Esophagus squamous epithelium (tissue), 5 donors: ENCODE data around the gene DCTN3. TPM values are rescaled to one million over a fixed set of nuclear protein-coding genes. Genes with fewer than 3 reads are reported as not detected.

Experiments
- DNase-seq: peaks from one replicate; lab custom pipeline; 2025; lab: John Stamatoyannopoulos, UW
- H3K27ac ChIP-seq, 4 donors: fragments of 200-600 bp; sonication (generic); one replicate each; pipeline ENCODE4 v1.5.1; 2016 to 2019; ENCODE audit warnings: mild to moderate bottlenecking in 1 of 4
- H3K27me3 ChIP-seq, 4 donors: fragments of 200-600 bp; sonication (generic); 1 replicate in 3 of 4; 2 replicates in 1 of 4; pipeline versions ENCODE4 v1.5.1 to v1.6.0; 2017 to 2021; ENCODE audit warnings: antibody characterized with exemption in 1 of 4
- H3K36me3 ChIP-seq, 3 donors: fragments of 200-600 bp; sonication (generic); one replicate each; pipeline ENCODE4 v1.5.1; 2016 to 2019
- H3K4me1 ChIP-seq, 3 donors: fragments of 200-600 bp; sonication (generic); one replicate each; pipeline ENCODE4 v1.5.1; 2017 to 2019
- H3K4me3 ChIP-seq, 4 donors: fragments of 200-600 bp; sonication (generic); 1 replicate in 3 of 4; 2 replicates in 1 of 4; pipeline ENCODE4 v1.5.1; 2016 to 2019; ENCODE audit warnings: mild to moderate bottlenecking in 2 of 4, moderate library complexity in 1 of 4
- H3K9me3 ChIP-seq, 3 donors: fragments of 200-600 bp; sonication (generic); one replicate each; pipeline ENCODE4 v1.5.1; 2016 to 2019
- POLR2A ChIP-seq, 4 donors: fragments of 450-650 bp; IDR thresholded peaks; one replicate each; pipeline ENCODE4 v1.6.1; 2017; ENCODE audit warnings: antibody characterized with exemption in 4 of 4, mild to moderate bottlenecking in 4 of 4, moderate library complexity in 3 of 4
- WGBS, 2 donors: methylation state at CpG; one replicate each; pipeline ENCODE4 v1.1.5; 2018; 5-methylcytosine and 5-hydroxymethylcytosine counted together
- intact Hi-C: fragments of 100-400 bp; cut with DNase I; formaldehyde crosslinking; loops from one replicate; pipeline ENCODE4 v1.15.0; 2022
- total RNA-seq, 4 donors: library from RNA; depleted of rRNA; stranded (reverse); fragments of >200 nt; gene quantifications; one replicate each; pipeline ENCODE4 v1.1.0, GENCODE V29; 2016
- TF ChIP-seq, protein P1 (sequence below), 6 experiments: fragments of 450-650 bp in 4 of 6; fragments of 200-600 bp in 2 of 6; sonication (generic) in 2 of 6; IDR thresholded peaks; one replicate each; pipeline ENCODE4 v1.5.1; 2016 to 2019; ENCODE audit warnings: antibody characterized with exemption in 6 of 6, mild to moderate bottlenecking in 4 of 6, moderate library complexity in 4 of 6
- donor health status: DM: yes; HTN: yes; CAD: no.

DCTN3 gene
- total RNA-seq, 4 donors from 2014 or later: 67.1 to 136 (median 103) TPM

- no peaks in the 10 kb centered on the region for H3K36me3 ChIP-seq
- intact Hi-C loops: no loop called here
- H3K4me1 ChIP-seq: peaks cover 4 to 40% (median 8%) of the 10 kb centered on the region in 3 donors
- TF ChIP-seq, protein P1, sequence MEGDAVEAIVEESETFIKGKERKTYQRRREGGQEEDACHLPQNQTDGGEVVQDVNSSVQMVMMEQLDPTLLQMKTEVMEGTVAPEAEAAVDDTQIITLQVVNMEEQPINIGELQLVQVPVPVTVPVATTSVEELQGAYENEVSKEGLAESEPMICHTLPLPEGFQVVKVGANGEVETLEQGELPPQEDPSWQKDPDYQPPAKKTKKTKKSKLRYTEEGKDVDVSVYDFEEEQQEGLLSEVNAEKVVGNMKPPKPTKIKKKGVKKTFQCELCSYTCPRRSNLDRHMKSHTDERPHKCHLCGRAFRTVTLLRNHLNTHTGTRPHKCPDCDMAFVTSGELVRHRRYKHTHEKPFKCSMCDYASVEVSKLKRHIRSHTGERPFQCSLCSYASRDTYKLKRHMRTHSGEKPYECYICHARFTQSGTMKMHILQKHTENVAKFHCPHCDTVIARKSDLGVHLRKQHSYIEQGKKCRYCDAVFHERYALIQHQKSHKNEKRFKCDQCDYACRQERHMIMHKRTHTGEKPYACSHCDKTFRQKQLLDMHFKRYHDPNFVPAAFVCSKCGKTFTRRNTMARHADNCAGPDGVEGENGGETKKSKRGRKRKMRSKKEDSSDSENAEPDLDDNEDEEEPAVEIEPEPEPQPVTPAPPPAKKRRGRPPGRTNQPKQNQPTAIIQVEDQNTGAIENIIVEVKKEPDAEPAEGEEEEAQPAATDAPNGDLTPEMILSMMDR (IDR thresholded peaks at IDR 0.05): no peak
- no peak for TF ChIP-seq POLR2A (IDR thresholded peaks at IDR 0.05)
- H3K27me3 ChIP-seq: peaks cover 0 to 55% (median 15%) of the 10 kb centered on the region in 4 donors
- no peak for DNase-seq
- no peaks in the 10 kb centered on the region for H3K9me3 ChIP-seq
- H3K4me3 ChIP-seq: no peak overlapping the region
- H3K27ac ChIP-seq: no peak overlapping the region
- WGBS, 2 donors: 82 to 83% methylated on average over 2 of the region's 12 CpGs
Measured at GRCh38 chr9:34574571-34574970, 45.7 kb downstream of the DCTN3 start.

DNA sequence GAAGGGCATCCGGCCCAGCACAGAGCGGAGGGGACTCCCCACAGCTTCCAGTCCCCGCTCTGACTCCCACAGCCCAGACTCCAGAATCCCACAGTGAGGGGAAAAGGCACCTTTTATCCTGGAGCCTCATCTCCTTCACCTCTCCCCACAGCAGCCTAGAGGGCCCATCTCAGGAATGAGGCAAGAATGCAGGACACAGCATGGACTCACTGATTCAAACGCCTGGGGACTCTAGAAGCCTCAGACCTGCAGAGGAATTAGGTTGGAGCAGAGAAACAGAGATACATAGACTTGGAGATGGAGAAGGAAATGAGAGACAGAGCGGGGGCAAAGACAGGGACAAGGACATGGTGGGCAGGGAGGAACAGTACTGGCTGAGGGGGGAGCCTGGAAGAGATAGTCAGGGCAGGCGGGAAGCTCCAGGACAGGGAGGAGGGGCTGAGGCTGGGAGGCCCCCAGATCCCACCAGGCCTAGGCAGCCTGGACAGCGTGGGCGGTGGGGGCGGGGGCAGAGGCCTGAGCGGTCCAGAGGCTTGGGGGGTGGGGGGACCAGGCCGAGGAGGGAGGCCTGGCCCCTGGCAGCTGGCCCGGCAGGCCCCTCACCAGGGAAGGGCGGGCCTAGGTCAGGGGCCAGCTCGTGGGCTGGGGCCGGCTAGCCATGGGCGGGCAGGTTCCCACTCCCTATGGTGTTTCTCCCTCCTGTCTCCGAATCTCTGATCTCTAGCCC, 46.5 kb downstream of the DCTN3 start:
- Histone ChIP-seq H3K27me3 (peaks cover 0 to 47% (median 10%) of the 10 kb centered on the region in 4 donors), H3K4me3 (no peak overlapping the region), H3K36me3 (no peaks in the 10 kb centered on the region), H3K9me3 (no peaks in the 10 kb centered on the region), H3K4me1 (peaks cover 4 to 34% (median 8%) of the 10 kb centered on the region in 3 donors), H3K27ac (no peak overlapping the region)
- no peak for DNase-seq
- intact Hi-C loops: no loop called here
- TF ChIP-seq, protein P1 (IDR thresholded peaks at IDR 0.05): no peak
- no peak for TF ChIP-seq POLR2A (IDR thresholded peaks at IDR 0.05)
- WGBS, 2 donors: 82 to 92% methylated on average over 4 to 5 of the region's 17 CpGs

- no peak for TF ChIP-seq POLR2A (IDR thresholded peaks at IDR 0.05)
- TF ChIP-seq, protein P1 (IDR thresholded peaks at IDR 0.05): no peak
- H3K4me3 ChIP-seq: no peak overlapping the region
- intact Hi-C loops: no loop called here
- WGBS, 2 donors: 76 to 83% methylated on average over 5 to 6 of the region's 6 CpGs
- H3K4me1 ChIP-seq: peaks cover 0 to 23% (median under 1%) of the 10 kb centered on the region in 3 donors
- DNase-seq: no peak
- no peak overlapping the region for H3K27ac ChIP-seq
- no peaks in the 10 kb centered on the region for H3K9me3 ChIP-seq
- peaks cover 0 to 46% (median 2%) of the 10 kb centered on the region in 4 donors for H3K27me3 ChIP-seq
- H3K36me3 ChIP-seq: no peaks in the 10 kb centered on the region
Measured at GRCh38 chr9:34572628-34573027, 47.7 kb downstream of the DCTN3 start.

- peaks cover 0 to 46% (median 0%) of the 10 kb centered on the region in 4 donors for H3K27me3 ChIP-seq
- peaks cover 0 to 18% (median 0%) of the 10 kb centered on the region in 3 donors for H3K4me1 ChIP-seq
- TF ChIP-seq, protein P1 (IDR thresholded peaks at IDR 0.05): no peak
- no peak for TF ChIP-seq POLR2A (IDR thresholded peaks at IDR 0.05)
- H3K9me3 ChIP-seq: no peaks in the 10 kb centered on the region
- no peak overlapping the region for H3K4me3 ChIP-seq
- no peak overlapping the region for H3K27ac ChIP-seq
- DNase-seq: no peak
- intact Hi-C loops: no loop called here
- no peaks in the 10 kb centered on the region for H3K36me3 ChIP-seq
Measured at GRCh38 chr9:34572092-34572491, 48.2 kb downstream of the DCTN3 start.

- intact Hi-C loops: no loop called here
- peaks cover 0 to 46% (median 0%) of the 10 kb centered on the region in 4 donors for H3K27me3 ChIP-seq
- no peaks in the 10 kb centered on the region for H3K9me3 ChIP-seq
- DNase-seq: no peak
- H3K27ac ChIP-seq: no peak overlapping the region
- 29 to 57% methylated on average over 2 to 9 of the region's 12 CpGs for WGBS, 2 donors
- no peak for TF ChIP-seq POLR2A (IDR thresholded peaks at IDR 0.05)
- TF ChIP-seq, protein P1 (IDR thresholded peaks at IDR 0.05): no peak
- H3K4me1 ChIP-seq: peaks cover 0 to 18% (median 0%) of the 10 kb centered on the region in 3 donors
- no peak overlapping the region for H3K4me3 ChIP-seq
- no peaks in the 10 kb centered on the region for H3K36me3 ChIP-seq
Measured at GRCh38 chr9:34571481-34571810, 48.8 kb downstream of the DCTN3 start.
